ENCODE results near the gene ZNF653.
A peak's percentile ranks its signal among the peaks of the same experiment; 100 is the strongest.

Gene ZNF653, protein sequence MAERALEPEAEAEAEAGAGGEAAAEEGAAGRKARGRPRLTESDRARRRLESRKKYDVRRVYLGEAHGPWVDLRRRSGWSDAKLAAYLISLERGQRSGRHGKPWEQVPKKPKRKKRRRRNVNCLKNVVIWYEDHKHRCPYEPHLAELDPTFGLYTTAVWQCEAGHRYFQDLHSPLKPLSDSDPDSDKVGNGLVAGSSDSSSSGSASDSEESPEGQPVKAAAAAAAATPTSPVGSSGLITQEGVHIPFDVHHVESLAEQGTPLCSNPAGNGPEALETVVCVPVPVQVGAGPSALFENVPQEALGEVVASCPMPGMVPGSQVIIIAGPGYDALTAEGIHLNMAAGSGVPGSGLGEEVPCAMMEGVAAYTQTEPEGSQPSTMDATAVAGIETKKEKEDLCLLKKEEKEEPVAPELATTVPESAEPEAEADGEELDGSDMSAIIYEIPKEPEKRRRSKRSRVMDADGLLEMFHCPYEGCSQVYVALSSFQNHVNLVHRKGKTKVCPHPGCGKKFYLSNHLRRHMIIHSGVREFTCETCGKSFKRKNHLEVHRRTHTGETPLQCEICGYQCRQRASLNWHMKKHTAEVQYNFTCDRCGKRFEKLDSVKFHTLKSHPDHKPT

DNA sequence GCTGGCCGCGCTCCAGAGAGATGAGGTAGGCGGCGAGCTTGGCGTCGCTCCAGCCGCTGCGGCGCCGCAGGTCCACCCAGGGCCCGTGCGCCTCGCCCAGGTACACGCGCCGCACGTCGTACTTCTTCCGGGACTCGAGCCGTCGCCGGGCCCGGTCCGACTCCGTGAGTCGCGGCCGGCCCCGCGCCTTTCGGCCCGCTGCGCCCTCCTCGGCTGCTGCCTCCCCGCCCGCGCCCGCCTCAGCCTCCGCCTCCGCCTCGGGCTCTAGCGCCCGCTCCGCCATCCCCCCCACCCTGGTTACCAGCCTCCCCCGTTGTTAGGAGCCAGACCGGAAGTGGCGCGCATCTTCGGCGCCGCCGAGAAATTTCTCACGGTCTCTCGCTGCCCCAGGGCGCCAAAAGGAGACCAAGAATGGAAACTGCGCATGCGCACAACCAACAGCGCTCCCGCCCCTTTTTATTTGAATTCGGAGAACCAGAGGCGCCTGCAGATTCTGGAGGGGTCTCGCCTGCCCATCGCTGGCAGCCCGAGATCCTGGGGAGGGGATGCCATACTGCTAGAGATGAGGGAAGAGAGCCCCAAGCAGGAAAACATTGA, at the start of gene ZNF653:
ZNF653 (minus strand) TSS at position 336 of the 597 bp plus-strand sequence; CDS start at position 283, 53 bp downstream.
- TF ChIP-seq ZNF274 (IDR thresholded peaks at IDR 0.05; ENCODE audit: low read depth, low read length), result no peak
- peak within 1 kb of the TSS; percentile 65 for H3K4me3 ChIP-seq (ENCODE audit: low read length)

DNA sequence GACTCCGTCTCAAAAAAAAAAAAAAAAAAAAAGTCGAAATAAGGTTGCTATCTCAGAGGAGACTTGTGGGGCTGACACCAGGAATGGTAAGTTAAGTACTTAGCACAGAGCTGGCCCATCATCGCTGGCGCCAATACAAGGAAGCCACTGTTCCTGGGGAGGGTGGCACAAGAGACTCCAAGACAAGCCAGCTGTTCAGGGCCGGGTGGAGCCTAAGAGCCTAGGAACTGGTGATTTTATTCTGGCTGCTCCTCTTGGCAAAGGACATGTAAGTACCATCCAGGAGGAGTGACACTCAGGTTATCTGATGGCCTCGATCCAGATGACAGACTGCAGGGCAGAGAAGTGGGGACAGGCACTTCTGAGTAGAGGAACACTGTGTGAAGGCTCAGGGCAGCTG, 49.6 kb upstream of the ZNF653 start:
- TF ChIP-seq ZNF274 (IDR thresholded peaks at IDR 0.05; ENCODE audit: low read depth, low read length), result no peak
- H3K4me3 ChIP-seq (ENCODE audit: low read length), result no peak overlapping the region

DNA sequence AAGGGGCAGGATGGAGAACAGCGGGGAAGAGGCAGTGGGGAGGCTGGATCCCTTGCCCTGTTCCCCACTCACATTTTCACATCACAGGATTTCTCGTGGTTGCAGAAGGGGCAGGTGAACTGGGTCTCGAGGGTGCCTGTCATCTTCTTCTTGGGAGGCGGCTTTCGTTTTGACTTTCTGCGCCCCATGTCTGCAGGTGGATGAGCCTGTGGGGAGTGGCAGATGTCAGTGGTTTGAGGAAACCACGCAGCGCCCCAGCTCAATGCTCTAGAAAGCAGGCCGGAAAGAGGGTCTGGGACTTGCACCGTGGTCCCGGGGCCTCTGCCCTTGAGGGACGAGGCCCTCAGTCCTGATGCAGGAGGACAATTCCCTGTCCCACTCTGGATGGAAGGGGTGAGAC, 48.5 kb upstream of the ZNF653 start:
- no peak for TF ChIP-seq ZNF274 (IDR thresholded peaks at IDR 0.05; ENCODE audit: low read depth, low read length)
- H3K4me3 ChIP-seq (ENCODE audit: low read length), result no peak overlapping the region

DNA sequence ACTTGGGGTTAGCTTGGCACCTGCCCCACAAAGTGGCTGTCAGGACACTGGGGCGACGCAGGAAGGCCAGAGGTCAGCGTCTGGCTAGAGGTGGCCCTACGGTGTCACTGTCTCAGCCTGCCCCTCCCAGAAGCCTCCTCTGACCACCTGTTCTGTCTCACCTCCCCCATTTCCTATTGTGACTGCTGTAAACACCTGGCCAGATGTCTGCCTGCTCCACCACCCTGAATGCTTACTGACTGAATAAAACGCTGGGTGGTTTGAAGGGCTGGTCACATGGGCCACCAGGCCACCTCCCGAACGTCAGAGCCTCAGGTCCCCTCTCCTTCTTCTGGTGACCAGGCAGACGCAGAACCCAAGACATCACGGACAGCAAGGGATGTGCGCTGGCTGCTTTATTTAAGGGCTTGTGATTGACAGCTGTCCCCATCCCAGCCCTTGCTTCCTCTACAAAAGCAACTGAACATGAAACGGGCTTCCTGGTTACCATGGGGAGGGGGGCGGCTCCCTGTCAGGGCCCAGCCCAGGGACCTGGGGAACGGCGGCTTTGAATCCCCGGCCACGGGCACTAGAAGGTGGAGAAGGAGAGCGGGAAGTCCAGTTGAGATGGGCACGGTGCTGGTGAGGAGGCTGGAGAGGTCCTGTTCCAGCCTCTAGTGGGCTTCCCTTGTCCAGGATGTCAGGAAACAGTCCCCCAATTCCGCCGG, 47.2 kb upstream of the ZNF653 start:
- no peak overlapping the region for H3K4me3 ChIP-seq (ENCODE audit: low read length)
- no peak for TF ChIP-seq ZNF274 (IDR thresholded peaks at IDR 0.05; ENCODE audit: low read depth, low read length)

DNA sequence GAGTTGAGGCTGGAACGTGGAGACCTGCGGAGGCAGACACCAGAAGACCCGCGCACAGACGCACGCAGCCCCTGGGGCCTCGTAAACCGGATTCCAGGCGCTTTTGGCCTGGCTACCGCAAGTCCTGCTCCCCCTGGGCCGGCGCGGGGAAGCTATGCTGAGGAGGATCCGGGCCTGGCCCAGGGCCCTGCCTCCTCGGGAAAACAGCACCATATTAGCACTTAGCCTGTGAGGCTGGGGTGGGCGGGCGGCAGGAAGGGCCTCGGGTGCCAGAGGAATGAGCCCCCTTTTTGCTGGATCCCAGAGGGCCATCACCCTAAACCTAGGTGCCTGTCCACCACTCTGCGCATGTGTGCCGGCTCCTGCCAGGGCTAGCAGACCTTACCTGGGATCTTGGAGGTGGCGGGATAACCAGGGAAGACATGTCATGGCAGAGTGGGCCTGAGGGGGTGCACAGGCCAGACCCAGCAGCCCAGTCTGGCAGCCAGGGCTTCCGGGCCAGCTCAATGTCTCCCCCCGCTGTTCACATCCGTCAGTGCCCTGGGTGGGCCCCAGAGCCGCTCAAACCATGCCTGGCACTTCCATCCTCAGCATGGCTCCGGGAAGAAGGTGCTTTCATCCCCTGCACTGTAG, 46.1 kb upstream of the ZNF653 start:
- no peak overlapping the region for H3K4me3 ChIP-seq (ENCODE audit: low read length)
- no peak for TF ChIP-seq ZNF274 (IDR thresholded peaks at IDR 0.05; ENCODE audit: low read depth, low read length)

DNA sequence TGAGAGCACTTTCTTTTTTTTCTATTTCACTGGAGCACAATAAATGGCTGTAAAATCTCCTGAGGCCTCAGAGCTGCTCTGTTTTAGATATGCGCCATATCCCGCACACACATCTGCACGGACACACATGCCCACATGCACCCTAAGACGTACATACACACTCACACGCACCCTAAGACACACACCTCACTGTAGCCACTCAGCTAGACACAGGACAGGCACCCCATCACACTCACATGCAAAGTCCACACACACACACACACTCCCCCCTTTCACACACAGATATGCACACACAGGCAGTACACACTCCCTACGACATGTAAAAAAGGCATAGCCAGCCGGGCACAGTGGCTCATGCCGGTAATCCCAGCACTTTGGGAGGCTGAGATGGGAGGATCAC, 44.6 kb upstream of the ZNF653 start:
- no peak for TF ChIP-seq ZNF274 (IDR thresholded peaks at IDR 0.05; ENCODE audit: low read depth, low read length)
- H3K4me3 ChIP-seq (ENCODE audit: low read length), result no peak overlapping the region

DNA sequence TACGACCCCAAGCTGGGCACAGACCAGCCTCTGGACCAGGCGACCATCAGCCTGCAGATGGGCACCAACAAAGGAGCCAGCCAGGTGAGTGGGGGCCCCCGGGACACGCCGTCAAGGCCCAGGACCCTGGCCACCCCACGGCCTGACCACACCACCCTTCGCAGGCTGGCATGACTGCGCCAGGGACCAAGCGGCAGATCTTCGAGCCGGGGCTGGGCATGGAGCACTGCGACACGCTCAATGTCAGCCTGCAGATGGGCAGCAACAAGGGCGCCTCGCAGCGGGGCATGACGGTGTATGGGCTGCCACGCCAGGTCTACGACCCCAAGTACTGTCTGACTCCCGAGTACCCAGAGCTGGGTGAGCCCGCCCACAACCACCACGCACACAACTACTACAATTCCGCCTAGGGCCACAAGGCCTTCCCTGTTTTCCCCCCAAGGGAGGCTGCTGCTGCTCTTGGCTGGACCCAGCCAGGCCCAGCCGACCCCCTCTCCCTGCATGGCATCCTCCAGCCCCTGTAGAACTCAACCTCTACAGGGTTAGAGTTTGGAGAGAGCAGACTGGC, 43.8 kb upstream of the ZNF653 start:
- no peak for TF ChIP-seq ZNF274 (IDR thresholded peaks at IDR 0.05; ENCODE audit: low read depth, low read length)
- H3K4me3 ChIP-seq (ENCODE audit: low read length), result no peak overlapping the region

DNA sequence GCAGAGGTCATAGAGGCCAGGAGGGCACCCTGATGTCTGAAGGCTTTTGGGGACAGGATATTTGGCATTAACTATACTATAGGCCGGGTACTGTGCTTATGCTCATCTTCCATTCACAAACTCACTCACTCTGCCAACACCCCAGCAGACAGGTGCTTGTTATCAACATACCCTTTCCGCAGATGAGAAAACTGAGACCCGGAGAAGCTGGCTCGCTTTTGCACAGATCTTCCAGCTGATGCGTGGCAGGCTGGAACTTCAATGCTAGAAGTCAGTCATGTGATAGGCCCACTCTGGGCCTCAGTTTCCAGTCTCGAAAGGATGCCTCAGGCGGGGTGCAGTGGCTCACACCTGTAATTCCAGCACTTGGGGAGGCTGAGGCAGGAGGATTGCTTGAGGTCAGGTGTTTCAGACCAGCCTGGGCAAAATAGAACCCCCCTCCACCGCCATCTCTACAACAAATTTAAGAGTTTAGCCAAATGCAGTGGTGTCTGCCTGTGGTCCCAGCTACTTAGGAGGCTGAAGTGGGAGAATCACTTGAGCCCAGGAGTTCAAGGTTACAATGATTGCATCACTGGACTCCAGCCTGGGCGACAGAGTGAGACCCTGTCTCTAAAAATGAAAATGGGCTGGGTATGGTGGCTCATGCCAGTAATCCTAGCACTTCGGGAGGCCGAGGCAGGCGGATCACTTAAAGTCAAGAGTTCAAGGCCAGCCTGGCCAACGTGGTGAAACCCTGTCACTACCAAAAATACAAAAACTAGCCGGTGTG, 42.5 kb upstream of the ZNF653 start:
- TF ChIP-seq ZNF274 (IDR thresholded peaks at IDR 0.05; ENCODE audit: low read depth, low read length), result no peak
- no peak overlapping the region for H3K4me3 ChIP-seq (ENCODE audit: low read length)

DNA sequence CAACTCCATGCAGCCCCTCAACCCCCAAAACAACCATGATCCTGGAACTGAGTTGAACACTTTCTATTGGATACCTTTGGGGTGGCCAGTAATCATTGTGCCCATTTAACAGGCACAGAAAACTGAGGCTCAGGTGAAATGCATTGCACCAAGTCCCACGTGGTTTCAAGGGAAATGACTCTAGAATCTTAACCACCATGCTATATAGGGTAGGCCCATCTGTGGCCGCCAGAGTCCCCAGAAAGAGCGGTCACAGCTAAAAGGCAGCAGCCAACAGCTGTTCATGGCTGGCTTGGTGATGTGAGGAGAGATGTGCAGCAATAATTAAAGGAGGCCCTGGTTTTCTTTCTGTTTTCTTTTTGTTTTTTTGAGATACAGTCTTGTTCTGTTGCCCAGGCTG, 35.6 kb upstream of the ZNF653 start:
- no peak for TF ChIP-seq ZNF274 (IDR thresholded peaks at IDR 0.05; ENCODE audit: low read depth, low read length)
- no peak overlapping the region for H3K4me3 ChIP-seq (ENCODE audit: low read length)

DNA sequence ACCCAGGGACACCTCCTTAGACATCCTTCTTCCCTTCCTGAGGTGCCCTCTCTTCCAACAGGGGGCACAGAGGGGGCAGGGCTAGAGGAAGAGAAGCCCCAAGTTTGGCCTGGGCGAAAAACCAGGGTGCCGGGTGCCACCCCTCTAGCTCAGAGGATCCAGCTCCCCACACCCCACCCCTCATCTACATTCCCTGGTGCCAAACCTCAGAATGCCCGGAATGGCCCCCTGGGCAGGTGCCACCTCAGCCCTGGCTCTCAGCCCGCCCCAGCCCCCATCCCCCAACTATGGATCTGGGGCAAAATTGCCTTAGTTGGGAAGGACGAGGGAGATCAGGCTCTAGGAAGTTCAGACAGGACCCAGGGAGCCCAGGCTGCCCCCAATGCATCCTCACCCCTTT, 35.0 kb upstream of the ZNF653 start:
- no peak for TF ChIP-seq ZNF274 (IDR thresholded peaks at IDR 0.05; ENCODE audit: low read depth, low read length)
- H3K4me3 ChIP-seq (ENCODE audit: low read length), result no peak overlapping the region

DNA sequence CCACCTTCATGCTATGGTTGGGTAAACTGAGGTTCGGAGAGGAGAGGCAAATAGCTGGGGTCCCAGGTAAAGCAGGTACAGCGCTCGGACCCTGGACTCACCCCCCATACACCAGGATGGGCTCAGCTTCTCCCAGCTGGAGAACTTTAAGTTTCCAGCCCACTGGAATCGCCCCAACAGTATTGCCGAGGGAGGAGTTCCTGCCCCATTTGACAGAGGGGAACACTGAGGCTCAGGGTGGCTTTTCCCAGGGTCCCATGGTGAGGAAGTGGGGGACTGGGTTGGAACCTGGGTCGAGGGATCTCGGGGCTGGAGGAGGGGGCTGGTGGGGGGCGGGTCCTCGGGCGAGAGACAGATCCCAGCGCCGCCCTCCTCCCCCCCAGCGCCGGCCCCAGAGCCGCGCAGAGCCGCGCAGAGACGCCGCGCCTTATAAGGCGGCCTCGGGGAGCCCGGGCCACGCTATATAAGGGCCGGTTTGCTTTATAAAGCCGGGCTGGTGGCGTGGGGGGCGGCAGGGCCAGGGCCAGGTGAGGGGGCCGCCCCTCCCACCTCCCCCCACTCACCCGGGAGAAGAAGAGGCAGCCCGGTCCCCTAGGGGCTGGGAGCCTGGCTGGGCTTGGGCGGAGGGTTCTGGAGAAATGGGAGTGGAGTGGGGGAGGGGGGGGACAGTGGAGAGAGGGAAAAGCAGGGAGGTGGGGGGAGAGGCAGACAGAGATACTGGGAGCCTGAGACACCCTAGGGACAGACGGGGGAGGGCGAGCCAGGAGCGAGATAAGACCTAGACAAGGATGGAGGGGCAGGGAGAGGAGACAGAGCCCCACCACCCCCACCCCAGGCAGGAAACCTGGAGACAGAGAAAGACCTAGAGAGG, 34.1 kb upstream of the ZNF653 start:
- H3K4me3 ChIP-seq (ENCODE audit: low read length), result no peak overlapping the region
- no peak for TF ChIP-seq ZNF274 (IDR thresholded peaks at IDR 0.05; ENCODE audit: low read depth, low read length)
